A549 (cell line): ENCODE data around the gene PTPRG. TPM values are rescaled to one million over a fixed set of nuclear protein-coding genes. Genes with fewer than 3 reads are reported as not detected.

Experiments used
- ATAC-seq, 2 experiments: fragments of 200-7000 bp in 1 of 2; fragments of >200 bp in 1 of 2; cut with Nextera tagmentation in 1 of 2; cut with Tn5 transposase in 1 of 2; 3 replicates each; pipeline versions ENCODE4 v1.8.0 to v1.9.1; 2018 to 2020; ENCODE audit warnings: mild to moderate bottlenecking in 1 of 2, moderate library complexity in 1 of 2
- CTCF ChIA-PET: fragments of 300-600 bp; sonication (Branson Sonifier 250); formaldehyde crosslinking; extraction: SDS; loops from one replicate; lab custom pipeline; 2021; ENCODE audit warnings: antibody characterized with exemption, inconsistent platforms; lab: Yijun Ruan, JAX
- POLR2A ChIA-PET: fragments of 350-600 bp; formaldehyde crosslinking; extraction: SDS; loops from one replicate; lab custom pipeline; 2021; ENCODE audit warnings: antibody characterized with exemption, inconsistent platforms; lab: Yijun Ruan, JAX
- DNase-seq, 2 experiments: peaks; one replicate each; pipeline versions ENCODE4 v3.0.0 to v3.0.0-alpha.2; 2011 to 2016; ENCODE audit warnings: low read depth in 1 of 2, low spot score in 1 of 2
- FAIRE-seq: peaks from 2 replicates; lab custom pipeline; 2011; peaks lifted over from hg19 to GRCh38; lab: Jason Lieb, UNC
- H3K27ac ChIP-seq, 2 experiments: fragments of >200 bp; sonication (Bioruptor Twin); formaldehyde crosslinking; 3 replicates each; pipeline ENCODE4 v1.5.1; 2016 to 2017
- H3K4me1 ChIP-seq: fragments of >200 bp; sonication (Bioruptor Twin); formaldehyde crosslinking; 3 replicates; pipeline ENCODE4 v1.6.1; 2016
- H3K4me2 ChIP-seq: fragments of >200 bp; sonication (Bioruptor Twin); formaldehyde crosslinking; 3 replicates; pipeline ENCODE4 v1.6.1; 2016
- H3K4me3 ChIP-seq: fragments of >200 bp; sonication (Bioruptor Twin); formaldehyde crosslinking; 3 replicates; pipeline ENCODE4 v1.5.1; 2016
- H3K9me3 ChIP-seq: fragments of >200 bp; sonication (Bioruptor Twin); formaldehyde crosslinking; 3 replicates; pipeline ENCODE4 v1.6.1; 2016
- BHLHE40 ChIP-seq: IDR thresholded peaks from 2 replicates; pipeline ENCODE4 v1.6.1; 2012; ENCODE audit warnings: low read depth, low read length, inconsistent platforms
- CBX8 ChIP-seq: fragments of 200-600 bp; sonication (generic); IDR thresholded peaks from 2 replicates; pipeline ENCODE4 v1.6.1; 2016
- CEBPB ChIP-seq, 2 experiments: fragments of >200 bp in 1 of 2; sonication (Bioruptor Twin) in 1 of 2; formaldehyde crosslinking in 1 of 2; IDR thresholded peaks; 2 replicates each; pipeline ENCODE4 v1.6.1; 2012 to 2016
- EHF ChIP-seq: fragments of 250-450 bp; sonication (Bioruptor Pico); IDR thresholded peaks from 2 replicates; pipeline ENCODE4 v1.5.0; 2020; ENCODE audit warnings: mild to moderate bottlenecking
- EP300 ChIP-seq, 2 experiments: fragments of >200 bp; sonication (Bioruptor Twin); formaldehyde crosslinking; IDR thresholded peaks; 2 replicates in 1 of 2; 3 replicates in 1 of 2; pipeline ENCODE4 v1.6.1; 2016 to 2017
- FOSB ChIP-seq: fragments of 250-450 bp; sonication (Bioruptor Pico); IDR thresholded peaks from 2 replicates; pipeline ENCODE4 v1.5.0; 2020; ENCODE audit warnings: mild to moderate bottlenecking, moderate library complexity
- FOSL2 ChIP-seq, 2 experiments: fragments of 450-650 bp in 1 of 2; fragments of >200 bp in 1 of 2; sonication (Bioruptor Twin) in 1 of 2; formaldehyde crosslinking; IDR thresholded peaks; 2 replicates each; pipeline versions ENCODE4 v1.5.0 to v1.6.1; 2016 to 2020; ENCODE audit warnings: mild to moderate bottlenecking in 1 of 2, moderate library complexity in 1 of 2
- FOXS1 ChIP-seq: fragments of 250-450 bp; sonication (Bioruptor Pico); IDR thresholded peaks from 2 replicates; pipeline ENCODE4 v1.5.0; 2020; ENCODE audit warnings: mild to moderate bottlenecking, moderate library complexity
- HDAC2 ChIP-seq: fragments of 200-600 bp; sonication (generic); IDR thresholded peaks from 2 replicates; pipeline ENCODE4 v1.6.1; 2016
- HOXB13 ChIP-seq: fragments of 250-450 bp; sonication (Bioruptor Pico); IDR thresholded peaks from 2 replicates; pipeline ENCODE4 v1.5.0; 2020; ENCODE audit warnings: low read depth, mild to moderate bottlenecking, moderate library complexity
- JUN ChIP-seq, 2 experiments: fragments of >200 bp; sonication (Bioruptor Twin); formaldehyde crosslinking; IDR thresholded peaks; 2 replicates in 1 of 2; 3 replicates in 1 of 2; pipeline ENCODE4 v1.6.1; 2016 to 2017
- MAFK ChIP-seq: fragments of 450-650 bp; IDR thresholded peaks from 2 replicates; pipeline ENCODE4 v1.6.1; 2014; ENCODE audit not compliant: partially characterized antibody
- MAZ ChIP-seq: fragments of 150-350 bp; IDR thresholded peaks from 2 replicates; pipeline ENCODE4 v1.6.1; 2014; ENCODE audit warnings: antibody characterized with exemption, low read depth, low read length, borderline replicate concordance
- NFE2L2 ChIP-seq: fragments of 150-350 bp; conservative IDR thresholded peaks from 2 replicates; pipeline ENCODE4 v1.6.1; 2014; ENCODE audit warnings: low read length
- NPAS2 ChIP-seq: fragments of 250-450 bp; sonication (Bioruptor Pico); IDR thresholded peaks from 2 replicates; pipeline ENCODE4 v1.8.0; 2022; ENCODE audit warnings: mild to moderate bottlenecking, moderate library complexity, borderline replicate concordance
- POLR2A ChIP-seq: IDR thresholded peaks from 2 replicates; pipeline ENCODE4 v1.6.1; 2012; ENCODE audit warnings: mild to moderate bottlenecking, low read length
- POLR2AphosphoS2 ChIP-seq: conservative IDR thresholded peaks from 2 replicates; pipeline ENCODE4 v1.6.1; 2012; ENCODE audit warnings: low read length, improper control_type of control experiment, inconsistent platforms
- RARB ChIP-seq: fragments of 250-450 bp; sonication (Bioruptor Pico); IDR thresholded peaks from 2 replicates; pipeline ENCODE4 v1.8.0; 2021; ENCODE audit warnings: mild to moderate bottlenecking, moderate library complexity
- TFCP2L1 ChIP-seq: fragments of 250-450 bp; sonication (Bioruptor Pico); IDR thresholded peaks from 2 replicates; pipeline ENCODE4 v1.5.0; 2021; ENCODE audit warnings: mild to moderate bottlenecking
- TP53 ChIP-seq: fragments of 250-450 bp; sonication (Bioruptor Pico); IDR thresholded peaks from 2 replicates; pipeline ENCODE4 v1.5.0; 2021; ENCODE audit warnings: mild to moderate bottlenecking, moderate library complexity
- ZC3H11A ChIP-seq: fragments of 450-650 bp; IDR thresholded peaks from 2 replicates; pipeline ENCODE4 v1.6.1; 2014; ENCODE audit warnings: antibody characterized with exemption, mild to moderate bottlenecking
- ZNF302 ChIP-seq: fragments of 250-450 bp; sonication (Bioruptor Pico); IDR thresholded peaks from 2 replicates; pipeline ENCODE4 v1.9.0; 2021; ENCODE audit warnings: inconsistent platforms, mild to moderate bottlenecking, moderate library complexity
- WGBS: methylation state at CpG from one replicate; pipeline ENCODE4 v1.1.6; 2017; ENCODE audit errors: missing lambda C conversion rate; 5-methylcytosine and 5-hydroxymethylcytosine counted together
- polyA plus RNA-seq, 4 experiments: library from polyadenylated mRNA; depleted of rRNA in 3 of 4; stranded (reverse); fragments of >200 nt; fragmentation: RNase III in 1 of 4; extraction: RNeasy Plus Mini Kit Qiagen cat#74134 plus additional on column Dnase treatment in 1 of 4; gene quantifications; 2 replicates in 3 of 4; 3 replicates in 1 of 4; pipeline ENCODE4 v1.2.3, GENCODE V29; 2011 to 2017
- TF ChIP-seq, protein P1 (sequence below): IDR thresholded peaks from 2 replicates; pipeline ENCODE4 v1.6.1; 2012; ENCODE audit warnings: low read depth, borderline replicate concordance
- TF ChIP-seq, protein P2 (sequence below): fragments of >200 bp; sonication (Bioruptor Twin); formaldehyde crosslinking; IDR thresholded peaks from 2 replicates; pipeline ENCODE4 v1.6.1; 2016
- TF ChIP-seq, protein P3 (sequence below): IDR thresholded peaks from 2 replicates; pipeline ENCODE4 v1.6.1; 2012
- TF ChIP-seq, protein P4 (sequence below): fragments of 150-350 bp; IDR thresholded peaks from 2 replicates; pipeline ENCODE4 v1.6.1; 2014; ENCODE audit warnings: low read depth, mild to moderate bottlenecking, low read length

Gene PTPRG
- polyA plus RNA-seq, 2 of the 4 experiments (the other 2 are of a cell fraction): 4.5 to 4.8 TPM

DNA sequence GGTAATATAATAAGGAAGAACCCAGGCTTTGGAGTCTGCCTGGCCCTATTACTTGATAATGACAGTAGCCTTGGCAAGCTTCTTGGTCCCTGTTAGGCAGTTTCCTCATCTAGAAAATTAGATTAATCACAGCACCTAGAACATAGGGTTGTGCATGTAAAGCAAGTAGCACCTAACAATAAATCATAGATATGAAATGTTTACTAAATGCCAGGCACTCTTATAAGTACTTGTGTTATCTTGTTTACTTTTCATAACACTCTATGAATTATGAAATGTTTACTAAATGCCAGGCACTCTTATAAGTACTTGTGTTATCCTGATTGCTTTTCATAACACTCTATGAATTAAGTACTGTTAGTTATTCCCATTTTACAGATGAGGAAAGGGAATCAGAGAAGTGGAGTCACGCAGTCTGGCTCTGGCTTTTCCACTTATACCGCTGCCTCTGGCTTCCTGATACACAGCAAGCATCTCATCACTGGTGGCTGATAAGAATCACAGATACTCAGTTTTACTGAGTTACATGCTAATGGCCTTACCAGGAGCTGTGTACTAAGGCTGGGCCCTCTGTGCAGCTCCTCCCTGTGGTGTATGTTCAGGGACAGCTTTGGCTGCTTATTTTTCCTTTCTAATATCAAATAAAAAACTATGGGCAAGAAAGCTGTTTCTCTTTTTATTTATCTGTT lies 688.6 kb downstream of the PTPRG start:
- WGBS: 73% methylated on average over 2 of the region's 2 CpGs
- FAIRE-seq: no peak
- no peak for DNase-seq
- Histone ChIP-seq H3K27ac (no peak overlapping the region), H3K9me3 (no peaks in the 10 kb centered on the region), H3K4me3 (no peak overlapping the region), H3K4me1 (no peaks in the 10 kb centered on the region), H3K4me2 (no peak overlapping the region)
- POLR2A ChIA-PET: no interaction called here
- no peak for ATAC-seq
- CTCF ChIA-PET: no interaction called here
- no peak for TF ChIP-seq MAFK
- TF ChIP-seq, protein P1, sequence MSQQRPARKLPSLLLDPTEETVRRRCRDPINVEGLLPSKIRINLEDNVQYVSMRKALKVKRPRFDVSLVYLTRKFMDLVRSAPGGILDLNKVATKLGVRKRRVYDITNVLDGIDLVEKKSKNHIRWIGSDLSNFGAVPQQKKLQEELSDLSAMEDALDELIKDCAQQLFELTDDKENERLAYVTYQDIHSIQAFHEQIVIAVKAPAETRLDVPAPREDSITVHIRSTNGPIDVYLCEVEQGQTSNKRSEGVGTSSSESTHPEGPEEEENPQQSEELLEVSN: no peak
- TF ChIP-seq TP53: no peak
- TF ChIP-seq POLR2A: no peak

- H3K27ac ChIP-seq: no peak overlapping the region
- no peak overlapping the region for H3K4me2 ChIP-seq
- H3K4me1 ChIP-seq: no peaks in the 10 kb centered on the region
- DNase-seq (no peak), FAIRE-seq (no peak), ATAC-seq (no peak)
- POLR2A ChIA-PET: no interaction called here
- CTCF ChIA-PET: no interaction called here
- no peak overlapping the region for H3K4me3 ChIP-seq
- 22% methylated on average over 2 of the region's 2 CpGs for WGBS
- H3K9me3 ChIP-seq: no peaks in the 10 kb centered on the region
- TF ChIP-seq ZNF302: no peak
These were observed 691.2 kb downstream of the PTPRG start for GRCh38 chr3:62252438-62253157.

GRCh38 chr3:62253971-62254370 lies 692.6 kb downstream of the PTPRG start:
- H3K4me3 ChIP-seq: no peak overlapping the region
- no peak overlapping the region for H3K27ac ChIP-seq
- DNase-seq (no peak), FAIRE-seq (no peak), ATAC-seq (no peak)
- H3K4me1 ChIP-seq: no peaks in the 10 kb centered on the region
- TF ChIP-seq TFCP2L1 (no peak), HOXB13 (CRISPR knock-in tag) (no peak), FOSB (CRISPR knock-in tag) (no peak), TP53 (no peak), NPAS2 (CRISPR knock-in tag) (no peak)
- TF ChIP-seq, protein P2, sequence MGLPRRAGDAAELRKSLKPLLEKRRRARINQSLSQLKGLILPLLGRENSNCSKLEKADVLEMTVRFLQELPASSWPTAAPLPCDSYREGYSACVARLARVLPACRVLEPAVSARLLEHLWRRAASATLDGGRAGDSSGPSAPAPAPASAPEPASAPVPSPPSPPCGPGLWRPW: no peak
- ChIA-PET POLR2A (no interaction called here), CTCF (no interaction called here)
- H3K9me3 ChIP-seq: no peaks in the 10 kb centered on the region
- H3K4me2 ChIP-seq: no peak overlapping the region
- 30% methylated on average over 3 of the region's 3 CpGs for WGBS

DNA sequence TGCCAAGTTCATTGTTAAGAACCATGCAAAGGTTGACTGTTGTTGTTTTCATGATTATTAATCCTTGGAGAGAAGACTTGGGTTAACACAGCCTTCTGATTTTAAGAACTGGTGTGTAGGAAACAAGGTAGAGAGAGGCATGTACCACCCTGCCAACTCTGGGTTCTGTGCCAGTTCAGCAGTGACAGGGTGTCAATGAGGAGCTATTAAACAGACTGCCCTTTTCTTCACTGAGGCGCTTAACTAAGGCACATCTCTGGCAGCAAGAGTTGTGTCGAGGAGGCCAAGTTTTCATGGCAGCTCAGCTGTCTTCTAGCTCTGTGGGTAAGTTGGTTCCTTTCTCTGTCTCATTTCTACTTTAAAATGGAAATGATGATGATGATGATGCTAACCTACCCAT lies 694.4 kb downstream of the PTPRG start:
- TF ChIP-seq ZNF302: no peak
- TF ChIP-seq TP53: no peak
- TF ChIP-seq NPAS2 (CRISPR knock-in tag): no peak
- TF ChIP-seq, protein P3, sequence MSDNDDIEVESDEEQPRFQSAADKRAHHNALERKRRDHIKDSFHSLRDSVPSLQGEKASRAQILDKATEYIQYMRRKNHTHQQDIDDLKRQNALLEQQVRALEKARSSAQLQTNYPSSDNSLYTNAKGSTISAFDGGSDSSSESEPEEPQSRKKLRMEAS: no peak
- no peak for TF ChIP-seq EHF
- no peak for TF ChIP-seq HDAC2
- TF ChIP-seq MAFK: no peak
- TF ChIP-seq CBX8: no peak
- no peak for TF ChIP-seq FOSB (CRISPR knock-in tag)
- no peak for TF ChIP-seq FOXS1
- no peak for TF ChIP-seq JUN (IDR thresholded peaks at IDR 0.05)
- no peak for TF ChIP-seq POLR2A
- DNase-seq: no peak
- Histone ChIP-seq H3K4me1 (no peaks in the 10 kb centered on the region), H3K27ac (no peak overlapping the region), H3K4me3 (no peak overlapping the region), H3K4me2 (no peak overlapping the region), H3K9me3 (no peaks in the 10 kb centered on the region)
- POLR2A ChIA-PET: no interaction called here
- WGBS: 72% methylated on average over 2 of the region's 2 CpGs
- FAIRE-seq: no peak
- no peak for ATAC-seq
- CTCF ChIA-PET: no interaction called here

DNA sequence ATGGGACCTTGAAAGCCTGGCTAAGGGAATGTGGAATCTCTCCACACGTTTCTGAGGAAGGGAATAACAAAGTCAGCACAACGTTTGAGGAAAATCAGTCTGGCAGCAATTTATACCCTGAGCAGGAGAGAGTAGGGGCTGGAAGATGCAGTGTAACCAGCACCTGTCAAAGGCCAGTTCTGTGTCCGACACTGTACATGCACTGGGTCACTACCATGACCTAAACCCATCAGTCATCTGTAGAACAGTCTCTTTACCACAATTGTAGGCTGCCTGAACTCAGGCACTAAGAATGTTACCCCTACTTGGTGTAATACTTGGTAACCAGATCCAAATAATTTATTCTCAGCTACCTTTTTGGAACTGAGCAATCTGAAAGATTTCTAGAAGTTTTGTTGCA lies 698.6 kb downstream of the PTPRG start:
- Histone ChIP-seq H3K4me1 (no peaks in the 10 kb centered on the region), H3K4me3 (no peak overlapping the region), H3K4me2 (no peak overlapping the region), H3K9me3 (no peaks in the 10 kb centered on the region), H3K27ac (no peak overlapping the region)
- ATAC-seq (no peak), FAIRE-seq (no peak), DNase-seq (no peak)
- POLR2A ChIA-PET: no interaction called here
- CTCF ChIA-PET: no interaction called here
- WGBS: 30% methylated on average over 3 of the region's 3 CpGs
- no peak for TF ChIP-seq TFCP2L1
- no peak for TF ChIP-seq FOSL2 (IDR thresholded peaks at IDR 0.05)
- no peak for TF ChIP-seq FOSL2 (CRISPR knock-in tag; IDR thresholded peaks at IDR 0.05)
- no peak for TF ChIP-seq RARB
- TF ChIP-seq, protein P1: no peak
- TF ChIP-seq NFE2L2: no peak
- no peak for TF ChIP-seq CEBPB (IDR thresholded peaks at IDR 0.05)
- no peak for TF ChIP-seq EP300 (IDR thresholded peaks at IDR 0.05)
- no peak for TF ChIP-seq HDAC2
- TF ChIP-seq POLR2AphosphoS2: no peak
- no peak for TF ChIP-seq BHLHE40
- no peak for TF ChIP-seq MAZ
- TF ChIP-seq, protein P4, sequence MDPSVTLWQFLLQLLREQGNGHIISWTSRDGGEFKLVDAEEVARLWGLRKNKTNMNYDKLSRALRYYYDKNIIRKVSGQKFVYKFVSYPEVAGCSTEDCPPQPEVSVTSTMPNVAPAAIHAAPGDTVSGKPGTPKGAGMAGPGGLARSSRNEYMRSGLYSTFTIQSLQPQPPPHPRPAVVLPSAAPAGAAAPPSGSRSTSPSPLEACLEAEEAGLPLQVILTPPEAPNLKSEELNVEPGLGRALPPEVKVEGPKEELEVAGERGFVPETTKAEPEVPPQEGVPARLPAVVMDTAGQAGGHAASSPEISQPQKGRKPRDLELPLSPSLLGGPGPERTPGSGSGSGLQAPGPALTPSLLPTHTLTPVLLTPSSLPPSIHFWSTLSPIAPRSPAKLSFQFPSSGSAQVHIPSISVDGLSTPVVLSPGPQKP: no peak
- no peak for TF ChIP-seq ZC3H11A
